Rectal smooth muscle tissue (tissue), 1 donor: ENCODE results near the gene RASA3.
"Not testable (repeated sequence)": the region's sequence is repeated elsewhere in the genome, so short reads cannot be mapped to it uniquely, and the experiment has no call there.

Source experiments
- H3K27ac ChIP-seq: one replicate; pipeline ENCODE4 v1.7.0; 2013; ENCODE audit warnings: low read depth, low read length, inconsistent platforms
- H3K27me3 ChIP-seq: one replicate; pipeline ENCODE4 v1.7.0; 2013; ENCODE audit warnings: low read length; ENCODE audit not compliant: control insufficient read depth, insufficient read depth
- H3K36me3 ChIP-seq: one replicate; pipeline ENCODE4 v1.7.0; 2013; ENCODE audit warnings: low read length; ENCODE audit not compliant: control insufficient read depth, insufficient read depth
- H3K4me1 ChIP-seq: one replicate; pipeline ENCODE4 v1.7.0; 2013; ENCODE audit warnings: low read length; ENCODE audit not compliant: control insufficient read depth, insufficient read depth
- H3K4me3 ChIP-seq: one replicate; pipeline ENCODE4 v1.7.0; 2013; ENCODE audit warnings: low read length
- H3K9ac ChIP-seq: one replicate; pipeline ENCODE4 v1.7.0; 2013; ENCODE audit warnings: low read length

Gene RASA3

GRCh38 chr13:114133126-114133525 is 703 bp upstream of the RASA3 start:
- H3K4me1 ChIP-seq, result peaks cover 16% of the 10 kb centered on the region
- H3K36me3 ChIP-seq, H3K9ac ChIP-seq, H3K27me3 ChIP-seq, H3K27ac ChIP-seq, H3K4me3 ChIP-seq: not testable (repeated sequence)

GRCh38 chr13:114131583-114132418 is 622 bp downstream of the RASA3 start:
- Histone ChIP-seq H3K9ac (peak overlapping the region; percentile 52), H3K36me3 (no peaks in the 10 kb centered on the region), H3K27me3 (peaks cover 2% of the 10 kb centered on the region), H3K4me3 (peak overlapping the region; percentile 95), H3K27ac (peak overlapping the region; percentile 72), H3K4me1 (peaks cover 19% of the 10 kb centered on the region)

GRCh38 chr13:114130837-114131582 is 1.4 kb downstream of the RASA3 start:
- peak overlapping the region; percentile 40 for H3K9ac ChIP-seq
- H3K36me3 ChIP-seq, result no peaks in the 10 kb centered on the region
- H3K27ac ChIP-seq, result peak overlapping the region; percentile 72
- peak overlapping the region; percentile 95 for H3K4me3 ChIP-seq
- peaks cover 19% of the 10 kb centered on the region for H3K4me1 ChIP-seq
- peaks cover 2% of the 10 kb centered on the region for H3K27me3 ChIP-seq

- Histone ChIP-seq H3K27me3 (peaks cover 2% of the 10 kb centered on the region), H3K4me1 (peaks cover 19% of the 10 kb centered on the region), H3K9ac (no peak overlapping the region), H3K4me3 (peak overlapping the region; percentile 95), H3K27ac (peak overlapping the region; percentile 72), H3K36me3 (no peaks in the 10 kb centered on the region)
These were observed 2.1 kb downstream of the RASA3 start for GRCh38 chr13:114130131-114130836.

- Histone ChIP-seq H3K9ac (no peak overlapping the region), H3K4me1 (peaks cover 19% of the 10 kb centered on the region), H3K27me3 (peaks cover 2% of the 10 kb centered on the region), H3K36me3 (no peaks in the 10 kb centered on the region), H3K4me3 (peak overlapping the region; percentile 95), H3K27ac (peak overlapping the region; percentile 9)
These were observed 2.8 kb downstream of the RASA3 start for GRCh38 chr13:114129649-114130062.

GRCh38 chr13:114128624-114129522 is 3.5 kb downstream of the RASA3 start:
- peak overlapping the region; percentile 45 for H3K4me3 ChIP-seq
- peaks cover 19% of the 10 kb centered on the region for H3K4me1 ChIP-seq
- H3K27me3 ChIP-seq, result peaks cover 2% of the 10 kb centered on the region
- H3K27ac ChIP-seq, result peak overlapping the region; percentile 57
- no peaks in the 10 kb centered on the region for H3K36me3 ChIP-seq
- H3K9ac ChIP-seq, result peak overlapping the region; percentile 4

GRCh38 chr13:114128348-114128623 is 4.1 kb downstream of the RASA3 start:
- Histone ChIP-seq H3K4me3 (peak overlapping the region; percentile 45), H3K27ac (peak overlapping the region; percentile 57), H3K27me3 (peaks cover 2% of the 10 kb centered on the region), H3K9ac (no peak overlapping the region), H3K36me3 (no peaks in the 10 kb centered on the region), H3K4me1 (peaks cover 19% of the 10 kb centered on the region)

GRCh38 chr13:114127473-114128347 is 4.7 kb downstream of the RASA3 start:
- Histone ChIP-seq H3K27me3 (peaks cover 2% of the 10 kb centered on the region), H3K27ac (peak overlapping the region; percentile 57), H3K36me3 (no peaks in the 10 kb centered on the region), H3K4me3 (peak overlapping the region; percentile 45), H3K4me1 (peaks cover 19% of the 10 kb centered on the region), H3K9ac (no peak overlapping the region)

- Histone ChIP-seq H3K27me3 (peaks cover 2% of the 10 kb centered on the region), H3K9ac (no peak overlapping the region), H3K27ac (no peak overlapping the region), H3K4me3 (no peak overlapping the region), H3K36me3 (no peaks in the 10 kb centered on the region), H3K4me1 (peaks cover 19% of the 10 kb centered on the region)
These were observed 5.5 kb downstream of the RASA3 start for GRCh38 chr13:114126789-114127472.

- H3K36me3 ChIP-seq, H3K27me3 ChIP-seq, H3K4me3 ChIP-seq, H3K9ac ChIP-seq, H3K27ac ChIP-seq: not testable (repeated sequence)
- peaks cover 19% of the 10 kb centered on the region for H3K4me1 ChIP-seq
These were observed 6.3 kb downstream of the RASA3 start for GRCh38 chr13:114126086-114126485.

- Histone ChIP-seq H3K36me3 (no peaks in the 10 kb centered on the region), H3K9ac (no peak overlapping the region), H3K27me3 (peaks cover 2% of the 10 kb centered on the region), H3K27ac (no peak overlapping the region), H3K4me3 (no peak overlapping the region), H3K4me1 (peaks cover 18% of the 10 kb centered on the region)
These were observed 6.8 kb downstream of the RASA3 start for GRCh38 chr13:114125589-114125988.
